GM12864 (cell line): ENCODE data around the gene SARDH.

Experiments
- DNase-seq: peaks from one replicate; pipeline ENCODE4 v3.0.0-alpha.2; 2011; ENCODE audit warnings: low read depth
- H3K4me3 ChIP-seq: 2 replicates; pipeline ENCODE4 v1.5.1; 2011; ENCODE audit warnings: mild to moderate bottlenecking, low read depth, low read length, control low read depth
- CTCF ChIP-seq: IDR thresholded peaks from 2 replicates; pipeline ENCODE4 v1.5.1; 2011; ENCODE audit warnings: low read depth, mild to moderate bottlenecking, moderate library complexity, low read length, control low read depth, inconsistent platforms; ENCODE audit errors: missing control alignments

The SARDH gene

GRCh38 chr9:133658442-133659431 is 79.4 kb downstream of the SARDH start:
- no peak overlapping the region for H3K4me3 ChIP-seq
- DNase-seq = no peak
- no peak for TF ChIP-seq CTCF

GRCh38 chr9:133657120-133657661 is 81.0 kb downstream of the SARDH start:
- H3K4me3 ChIP-seq = no peak overlapping the region
- DNase-seq = no peak
- no peak for TF ChIP-seq CTCF

- no peak for DNase-seq
- no peak for TF ChIP-seq CTCF
- H3K4me3 ChIP-seq = no peak overlapping the region
These were observed 81.7 kb downstream of the SARDH start for GRCh38 chr9:133656211-133657119.

- TF ChIP-seq CTCF = no peak
- H3K4me3 ChIP-seq = no peak overlapping the region
- no peak for DNase-seq
These were observed 82.5 kb downstream of the SARDH start for GRCh38 chr9:133655701-133656100.

- no peak overlapping the region for H3K4me3 ChIP-seq
- DNase-seq = no peak
- TF ChIP-seq CTCF = no peak
These were observed 83.2 kb downstream of the SARDH start for GRCh38 chr9:133654736-133655657.

GRCh38 chr9:133653638-133654037 is 84.5 kb downstream of the SARDH start:
- no peak for TF ChIP-seq CTCF
- DNase-seq = no peak
- H3K4me3 ChIP-seq = no peak overlapping the region
